Stomach (tissue), 4 donors: Measurements from ENCODE around the gene ZFR2.

Experiments used
- POLR2A ChIP-seq, 4 donors: fragments of 450-650 bp; IDR thresholded peaks; one replicate each; pipeline ENCODE4 v1.6.1; 2016; ENCODE audit warnings: antibody characterized with exemption in 4 of 4, control low read depth in 2 of 4, mild to moderate bottlenecking in 1 of 4, moderate library complexity in 1 of 4
- POLR2AphosphoS5 ChIP-seq, 3 donors: sonication (generic); formaldehyde crosslinking; IDR thresholded peaks; one replicate each; pipeline ENCODE4 v1.6.1; 2016; ENCODE audit warnings: antibody characterized with exemption in 3 of 3
- TF ChIP-seq, protein P1 (sequence below), 7 experiments: fragments of 450-650 bp in 4 of 7; fragments of 200-600 bp in 3 of 7; sonication (generic) in 3 of 7; IDR thresholded peaks; one replicate each; pipeline ENCODE4 v1.5.1; 2016 to 2019; ENCODE audit warnings: antibody characterized with exemption in 7 of 7, control low read depth in 2 of 7, mild to moderate bottlenecking in 1 of 7

DNA sequence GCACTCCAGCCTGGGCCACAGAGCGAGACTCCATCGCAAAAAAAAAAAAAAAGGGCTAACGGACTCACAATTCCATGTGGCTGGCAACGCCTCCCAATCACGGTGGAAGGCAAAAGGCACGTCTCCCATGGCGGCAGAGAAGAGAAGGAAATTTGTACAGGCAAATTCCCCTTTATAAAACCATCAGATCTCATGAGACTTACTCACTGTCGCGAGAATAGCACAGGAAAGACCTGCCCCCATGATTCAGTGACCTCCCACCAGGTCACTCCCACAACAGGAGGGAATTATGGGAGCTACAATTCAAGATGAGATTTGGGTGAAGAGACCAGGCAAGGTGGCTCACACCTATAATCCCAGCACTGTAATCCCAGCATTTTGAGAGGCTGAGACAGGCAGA is 45.4 kb upstream of the ZFR2 start:
- TF ChIP-seq POLR2A (IDR thresholded peaks at IDR 0.05) = no peak
- TF ChIP-seq POLR2AphosphoS5 (IDR thresholded peaks at IDR 0.05) = no peak
- TF ChIP-seq, protein P1, sequence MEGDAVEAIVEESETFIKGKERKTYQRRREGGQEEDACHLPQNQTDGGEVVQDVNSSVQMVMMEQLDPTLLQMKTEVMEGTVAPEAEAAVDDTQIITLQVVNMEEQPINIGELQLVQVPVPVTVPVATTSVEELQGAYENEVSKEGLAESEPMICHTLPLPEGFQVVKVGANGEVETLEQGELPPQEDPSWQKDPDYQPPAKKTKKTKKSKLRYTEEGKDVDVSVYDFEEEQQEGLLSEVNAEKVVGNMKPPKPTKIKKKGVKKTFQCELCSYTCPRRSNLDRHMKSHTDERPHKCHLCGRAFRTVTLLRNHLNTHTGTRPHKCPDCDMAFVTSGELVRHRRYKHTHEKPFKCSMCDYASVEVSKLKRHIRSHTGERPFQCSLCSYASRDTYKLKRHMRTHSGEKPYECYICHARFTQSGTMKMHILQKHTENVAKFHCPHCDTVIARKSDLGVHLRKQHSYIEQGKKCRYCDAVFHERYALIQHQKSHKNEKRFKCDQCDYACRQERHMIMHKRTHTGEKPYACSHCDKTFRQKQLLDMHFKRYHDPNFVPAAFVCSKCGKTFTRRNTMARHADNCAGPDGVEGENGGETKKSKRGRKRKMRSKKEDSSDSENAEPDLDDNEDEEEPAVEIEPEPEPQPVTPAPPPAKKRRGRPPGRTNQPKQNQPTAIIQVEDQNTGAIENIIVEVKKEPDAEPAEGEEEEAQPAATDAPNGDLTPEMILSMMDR (IDR thresholded peaks at IDR 0.05) = no peak
